Effector memory CD8-positive, alpha-beta T cell (primary cell): Measurements from ENCODE around the gene LGR5.
"Not testable (repeated sequence)": the region's sequence is repeated elsewhere in the genome, so short reads cannot be mapped to it uniquely, and the experiment has no call there.

Source experiments
- ATAC-seq: fragments of 150-1000 bp; cut with Tn5 transposase; replicated peaks from 2 replicates; pipeline ENCODE4 v1.10.0; 2021; ENCODE audit warnings: mild to moderate bottlenecking, moderate library complexity
- DNase-seq, 3 experiments: peaks; one replicate each; pipeline ENCODE4 v3.0.0; 2021
- H3K27ac Mint-ChIP-seq, 2 donors: one replicate each; pipeline ENCODE4 v1.8.0; 2022; ENCODE audit warnings: mild to moderate bottlenecking in 2 of 2, mixed read lengths in 2 of 2, moderate library complexity in 2 of 2
- H3K27me3 Mint-ChIP-seq, 2 donors: one replicate each; pipeline ENCODE4 v1.8.0; 2022; ENCODE audit warnings: mixed read lengths in 2 of 2
- H3K36me3 Mint-ChIP-seq: one replicate; pipeline ENCODE4 v1.8.0; 2022; ENCODE audit warnings: mild to moderate bottlenecking, moderate library complexity, mixed read lengths; ENCODE audit not compliant: insufficient read depth
- H3K4me1 Mint-ChIP-seq, 2 donors: one replicate each; pipeline ENCODE4 v1.8.0; 2022; ENCODE audit warnings: low read depth in 2 of 2, mixed read lengths in 2 of 2
- H3K4me3 Mint-ChIP-seq, 2 donors: one replicate each; pipeline ENCODE4 v1.8.0; 2022; ENCODE audit warnings: mild to moderate bottlenecking in 2 of 2, mixed read lengths in 2 of 2, moderate library complexity in 2 of 2
- H3K9me3 Mint-ChIP-seq, 2 donors: one replicate each; pipeline ENCODE4 v1.8.0; 2022; ENCODE audit warnings: mixed read lengths in 2 of 2

The LGR5 gene

GRCh38 chr12:71472441-71472911 lies 32.9 kb downstream of the LGR5 start:
- Mint-ChIP-seq H3K36me3 (no peaks in the 10 kb centered on the region), H3K9me3 (no peaks in the 10 kb centered on the region)
- DNase-seq = no peak

GRCh38 chr12:71474791-71475190 lies 35.2 kb downstream of the LGR5 start:
- DNase-seq (no peak), ATAC-seq (no peak)
- Mint-ChIP-seq H3K4me1 (no peaks in the 10 kb centered on the region), H3K4me3 (no peak overlapping the region), H3K9me3 (no peaks in the 10 kb centered on the region), H3K36me3 (no peaks in the 10 kb centered on the region), H3K27me3 (peaks cover 10 to 36% of the 10 kb centered on the region in 2 donors), H3K27ac (no peak overlapping the region)

More at GRCh38 chr12:71472441-71472911, 32.9 kb downstream of the LGR5 start:
- ATAC-seq = no peak
- Mint-ChIP-seq H3K27me3 (peaks cover 10 to 35% of the 10 kb centered on the region in 2 donors), H3K27ac (no peak overlapping the region), H3K4me3 (no peak overlapping the region), H3K4me1 (no peaks in the 10 kb centered on the region)

GRCh38 chr12:71475280-71475679 lies 35.7 kb downstream of the LGR5 start:
- H3K27ac Mint-ChIP-seq = no peak overlapping the region
- H3K4me3 Mint-ChIP-seq = no peak overlapping the region
- no peaks in the 10 kb centered on the region for H3K36me3 Mint-ChIP-seq
- H3K4me1 Mint-ChIP-seq = no peaks in the 10 kb centered on the region
- ATAC-seq (no peak), DNase-seq (no peak)
- H3K27me3 Mint-ChIP-seq = peaks cover 10 to 40% of the 10 kb centered on the region in 2 donors
- H3K9me3 Mint-ChIP-seq = no peaks in the 10 kb centered on the region

GRCh38 chr12:71476513-71476912 lies 36.9 kb downstream of the LGR5 start:
- Mint-ChIP-seq H3K4me1 (no peaks in the 10 kb centered on the region), H3K9me3 (peaks cover 2 to 4% of the 10 kb centered on the region in 2 donors), H3K4me3 (no peak overlapping the region), H3K27me3 (peaks cover 10 to 39% of the 10 kb centered on the region in 2 donors), H3K36me3 (no peaks in the 10 kb centered on the region), H3K27ac (no peak overlapping the region)
- DNase-seq = no peak
- ATAC-seq = no peak

- Mint-ChIP-seq H3K4me1 (no peaks in the 10 kb centered on the region), H3K36me3 (no peaks in the 10 kb centered on the region), H3K27me3 (peaks cover 10 to 28% of the 10 kb centered on the region in 2 donors), H3K4me3 (no peak overlapping the region), H3K27ac (no peak overlapping the region), H3K9me3 (peaks cover 2 to 4% of the 10 kb centered on the region in 2 donors)
- ATAC-seq (no peak), DNase-seq (no peak)
Measured at GRCh38 chr12:71477609-71478008, 38.0 kb downstream of the LGR5 start.

- Mint-ChIP-seq H3K4me3 (no peak overlapping the region), H3K27ac (no peak overlapping the region), H3K27me3 (peaks cover 10 to 29% of the 10 kb centered on the region in 2 donors), H3K36me3 (no peaks in the 10 kb centered on the region), H3K9me3 (peaks cover 2 to 4% of the 10 kb centered on the region in 2 donors), H3K4me1 (no peaks in the 10 kb centered on the region)
- ATAC-seq (no peak), DNase-seq (no peak)
Measured at GRCh38 chr12:71478270-71478669, 38.7 kb downstream of the LGR5 start.

GRCh38 chr12:71484272-71484905 lies 44.8 kb downstream of the LGR5 start:
- DNase-seq (no peak), ATAC-seq (no peak)
- H3K27me3 Mint-ChIP-seq = peaks cover 0 to 22% of the 10 kb centered on the region in 2 donors
- H3K4me1 Mint-ChIP-seq = no peaks in the 10 kb centered on the region
- H3K36me3 Mint-ChIP-seq = no peaks in the 10 kb centered on the region
- H3K4me3 Mint-ChIP-seq = no peak overlapping the region
- peaks cover 2 to 4% of the 10 kb centered on the region in 2 donors for H3K9me3 Mint-ChIP-seq
- no peak overlapping the region for H3K27ac Mint-ChIP-seq

GRCh38 chr12:71490844-71491243 lies 51.2 kb downstream of the LGR5 start:
- not testable (repeated sequence) for H3K9me3 Mint-ChIP-seq, H3K4me3 Mint-ChIP-seq, H3K4me1 Mint-ChIP-seq, H3K27me3 Mint-ChIP-seq, H3K36me3 Mint-ChIP-seq, H3K27ac Mint-ChIP-seq, DNase-seq, ATAC-seq

- Mint-ChIP-seq H3K4me3 (no peak overlapping the region), H3K27me3 (peaks cover 0 to 16% of the 10 kb centered on the region in 2 donors), H3K9me3 (no peaks in the 10 kb centered on the region), H3K4me1 (no peaks in the 10 kb centered on the region), H3K27ac (no peak overlapping the region), H3K36me3 (no peaks in the 10 kb centered on the region)
- ATAC-seq (no peak), DNase-seq (no peak)
Measured at GRCh38 chr12:71492604-71493003, 53.0 kb downstream of the LGR5 start.

GRCh38 chr12:71499834-71500233 lies 60.2 kb downstream of the LGR5 start:
- no peak overlapping the region for H3K4me3 Mint-ChIP-seq
- no peak for ATAC-seq
- no peaks in the 10 kb centered on the region for H3K4me1 Mint-ChIP-seq
- H3K9me3 Mint-ChIP-seq = no peaks in the 10 kb centered on the region
- no peak overlapping the region for H3K27ac Mint-ChIP-seq
- no peak for DNase-seq
- peaks cover 0 to 20% of the 10 kb centered on the region in 2 donors for H3K27me3 Mint-ChIP-seq
- no peaks in the 10 kb centered on the region for H3K36me3 Mint-ChIP-seq

- Mint-ChIP-seq H3K4me3 (no peak overlapping the region), H3K4me1 (no peaks in the 10 kb centered on the region), H3K27ac (no peak overlapping the region), H3K27me3 (peaks cover 0 to 7% of the 10 kb centered on the region in 2 donors), H3K36me3 (no peaks in the 10 kb centered on the region), H3K9me3 (no peaks in the 10 kb centered on the region)
- ATAC-seq (no peak), DNase-seq (no peak)
Measured at GRCh38 chr12:71503579-71504391, 64.2 kb downstream of the LGR5 start.

GRCh38 chr12:71504476-71504875 lies 64.9 kb downstream of the LGR5 start:
- no peak overlapping the region for H3K27ac Mint-ChIP-seq
- H3K4me3 Mint-ChIP-seq = no peak overlapping the region

GRCh38 chr12:71509705-71510104 lies 70.1 kb downstream of the LGR5 start:
- no peak for ATAC-seq
- Mint-ChIP-seq H3K27me3 (peaks cover 18 to 27% of the 10 kb centered on the region in 2 donors), H3K4me1 (no peaks in the 10 kb centered on the region), H3K27ac (no peak overlapping the region), H3K9me3 (no peaks in the 10 kb centered on the region), H3K4me3 (no peak overlapping the region), H3K36me3 (no peaks in the 10 kb centered on the region)
- no peak for DNase-seq

More at GRCh38 chr12:71504476-71504875, 64.9 kb downstream of the LGR5 start:
- ATAC-seq (no peak), DNase-seq (no peak)
- H3K9me3 Mint-ChIP-seq = no peaks in the 10 kb centered on the region
- H3K4me1 Mint-ChIP-seq = no peaks in the 10 kb centered on the region
- H3K27me3 Mint-ChIP-seq = peaks cover 0 to 7% of the 10 kb centered on the region in 2 donors
- no peaks in the 10 kb centered on the region for H3K36me3 Mint-ChIP-seq
